Loucy (cell line): ENCODE measurements around the gene HMOX2.
A peak's percentile ranks its signal among the peaks of the same experiment; 100 is the strongest.

Source experiments
- H2AFZ ChIP-seq: fragments of 200-600 bp; sonication (generic); 2 replicates; pipeline ENCODE4 v1.6.0; 2016; ENCODE audit warnings: antibody characterized with exemption, mild to moderate bottlenecking, low read length, moderate library complexity
- H3F3A ChIP-seq: fragments of 200-600 bp; 2 replicates; pipeline ENCODE4 v1.6.0; 2016; ENCODE audit warnings: antibody characterized with exemption, low read depth, mild to moderate bottlenecking
- H3K27me3 ChIP-seq: fragments of 200-600 bp; sonication (generic); 2 replicates; pipeline ENCODE4 v1.6.1; 2014; ENCODE audit warnings: low read length, mild to moderate bottlenecking; ENCODE audit not compliant: insufficient read depth, poor library complexity, severe bottlenecking
- H3K36me3 ChIP-seq: fragments of 200-600 bp; sonication (generic); 2 replicates; pipeline ENCODE4 v1.6.1; 2016; ENCODE audit warnings: low read length; ENCODE audit not compliant: insufficient read depth
- H3K4me1 ChIP-seq: fragments of 200-600 bp; sonication (generic); 2 replicates; pipeline ENCODE4 v1.5.1; 2014; ENCODE audit warnings: low read length, mild to moderate bottlenecking; ENCODE audit not compliant: insufficient read depth, poor library complexity, severe bottlenecking
- H3K4me2 ChIP-seq: fragments of 200-600 bp; sonication (generic); 2 replicates; pipeline ENCODE4 v1.6.0; 2014; ENCODE audit warnings: antibody characterized with exemption, low read length, low read depth, mild to moderate bottlenecking; ENCODE audit not compliant: poor library complexity, severe bottlenecking
- H3K4me3 ChIP-seq: fragments of 200-600 bp; sonication (generic); 2 replicates; pipeline ENCODE4 v1.5.1; 2014; ENCODE audit warnings: low read length, mild to moderate bottlenecking, mixed read lengths; ENCODE audit not compliant: poor library complexity, severe bottlenecking
- H3K79me2 ChIP-seq: fragments of 200-600 bp; sonication (generic); 2 replicates; pipeline ENCODE4 v1.6.1; 2014; ENCODE audit warnings: low read length; ENCODE audit not compliant: insufficient read depth
- H3K9ac ChIP-seq: fragments of 200-600 bp; sonication (generic); 2 replicates; pipeline ENCODE4 v1.6.0; 2014; ENCODE audit warnings: mild to moderate bottlenecking, low read depth, low read length, moderate library complexity; ENCODE audit not compliant: poor library complexity, severe bottlenecking
- H3K9me2 ChIP-seq: fragments of 200-600 bp; sonication (generic); replicated peaks from 2 replicates; pipeline ENCODE4 v1.6.1; 2016; ENCODE audit warnings: low read depth, low read length, mixed read lengths
- H3K9me3 ChIP-seq: fragments of 200-600 bp; sonication (generic); 2 replicates; pipeline ENCODE4 v1.6.1; 2014; ENCODE audit warnings: mild to moderate bottlenecking, antibody characterized with exemption, low read length, low read depth; ENCODE audit not compliant: insufficient read depth
- H4K20me1 ChIP-seq: fragments of 200-600 bp; sonication (generic); 2 replicates; pipeline ENCODE4 v1.6.0; 2014; ENCODE audit warnings: antibody characterized with exemption, low read length, mild to moderate bottlenecking; ENCODE audit not compliant: insufficient read depth, poor library complexity, severe bottlenecking
- CTCF ChIP-seq: fragments of 200-600 bp; sonication (generic); conservative IDR thresholded peaks from 2 replicates; pipeline ENCODE4 v1.5.1; 2014; ENCODE audit warnings: mild to moderate bottlenecking, antibody characterized with exemption, low read length
- EZH2phosphoT487 ChIP-seq: fragments of 200-600 bp; IDR thresholded peaks from 2 replicates; pipeline ENCODE4 v1.6.1; 2018; ENCODE audit warnings: antibody characterized with exemption, mild to moderate bottlenecking, moderate library complexity, borderline replicate concordance

HMOX2 gene

GRCh38 chr16:4522051-4522581, 45.9 kb downstream of the HMOX2 start:
- no peak overlapping the region for H3K4me3 ChIP-seq
- no peaks in the 10 kb centered on the region for H3K9me3 ChIP-seq
- no peaks in the 10 kb centered on the region for H3K36me3 ChIP-seq
- H3K27me3 ChIP-seq: no peaks in the 10 kb centered on the region
- H3K4me1 ChIP-seq: peaks cover 6% of the 10 kb centered on the region
- no peak overlapping the region for H3K4me2 ChIP-seq
- H4K20me1 ChIP-seq: no peaks in the 10 kb centered on the region
- H3K9ac ChIP-seq: peak overlapping the region; percentile 36
- no peak overlapping the region for H2AFZ ChIP-seq
- H3F3A ChIP-seq: no peaks in the 10 kb centered on the region
- no peaks in the 10 kb centered on the region for H3K9me2 ChIP-seq
- peaks cover 2% of the 10 kb centered on the region; the same call in 1 of the 2 replicates for H3K79me2 ChIP-seq
- no peak for TF ChIP-seq EZH2phosphoT487
- no peak for TF ChIP-seq CTCF

- Histone ChIP-seq H4K20me1 (no peaks in the 10 kb centered on the region), H3K9me3 (no peaks in the 10 kb centered on the region), H3K27me3 (no peaks in the 10 kb centered on the region), H3F3A (no peaks in the 10 kb centered on the region), H3K4me2 (peak overlapping the region; percentile 8), H3K4me3 (no peak overlapping the region), H3K9me2 (no peaks in the 10 kb centered on the region), H2AFZ (no peak overlapping the region), H3K9ac (peak overlapping the region; percentile 36), H3K4me1 (peaks cover 6% of the 10 kb centered on the region), H3K36me3 (no peaks in the 10 kb centered on the region), H3K79me2 (no peaks in the 10 kb centered on the region)
- no peak for TF ChIP-seq EZH2phosphoT487
- TF ChIP-seq CTCF: no peak
These were observed 47.5 kb downstream of the HMOX2 start for GRCh38 chr16:4523686-4524085.

GRCh38 chr16:4524571-4524970, 48.4 kb downstream of the HMOX2 start:
- TF ChIP-seq EZH2phosphoT487 (no peak), CTCF (no peak)
- Histone ChIP-seq H3K9me2 (no peaks in the 10 kb centered on the region), H4K20me1 (no peaks in the 10 kb centered on the region), H2AFZ (no peak overlapping the region), H3K36me3 (no peaks in the 10 kb centered on the region), H3K4me1 (peaks cover 13% of the 10 kb centered on the region), H3K27me3 (no peaks in the 10 kb centered on the region), H3K4me3 (no peak overlapping the region), H3K9ac (no peak overlapping the region), H3K4me2 (no peak overlapping the region), H3K9me3 (no peaks in the 10 kb centered on the region), H3F3A (no peaks in the 10 kb centered on the region), H3K79me2 (no peaks in the 10 kb centered on the region)
